ENCODE measurements around the gene STMN1.

GRCh38 chr1:25948641-25949040, 42.4 kb upstream of the STMN1 start:
- TF ChIP-seq CTCF (IDR thresholded peaks at IDR 0.05) (no peak), POLR2A (IDR thresholded peaks at IDR 0.05) (no peak)
